Stomach (tissue), 9 donors: Measurements from ENCODE around the gene APLP1. TPM values are rescaled to one million over a fixed set of nuclear protein-coding genes. Genes with fewer than 3 reads are reported as not detected.

Experiments used
- DNase-seq, 2 donors: peaks; one replicate each; pipeline versions ENCODE4 v3.0.0 to v3.0.0-alpha.2; 2013 to 2019
- H3K27ac ChIP-seq, 5 donors: fragments of 200-600 bp in 4 of 5; sonication (generic) in 4 of 5; one replicate each; pipeline ENCODE4 v1.5.1; 2013 to 2019; ENCODE audit warnings: mild to moderate bottlenecking in 1 of 5, moderate library complexity in 1 of 5
- H3K27me3 ChIP-seq, 3 donors: fragments of 200-600 bp; sonication (generic); one replicate each; pipeline ENCODE4 v1.5.1; 2017 to 2019; ENCODE audit warnings: mixed run types in 1 of 3
- H3K36me3 ChIP-seq, 4 donors: fragments of 200-600 bp; sonication (generic); 1 replicate in 3 of 4; 2 replicates in 1 of 4; pipeline ENCODE4 v1.5.1; 2016 to 2019
- H3K4me1 ChIP-seq, 4 donors: fragments of 200-600 bp; sonication (generic); one replicate each; pipeline ENCODE4 v1.5.1; 2016 to 2019
- H3K4me3 ChIP-seq, 4 donors: fragments of 200-600 bp; sonication (generic) in 3 of 4; one replicate each; pipeline ENCODE4 v1.5.1; 2016 to 2019; ENCODE audit warnings: mild to moderate bottlenecking in 1 of 4
- H3K9me3 ChIP-seq, 4 donors: fragments of 200-600 bp; sonication (generic); one replicate each; pipeline ENCODE4 v1.5.1; 2016 to 2019
- CTCF ChIP-seq, 7 experiments: fragments of 450-650 bp in 4 of 7; fragments of 200-600 bp in 3 of 7; sonication (generic) in 3 of 7; IDR thresholded peaks; one replicate each; pipeline ENCODE4 v1.5.1; 2016 to 2019; ENCODE audit warnings: antibody characterized with exemption in 7 of 7, control low read depth in 2 of 7, mild to moderate bottlenecking in 1 of 7
- EP300 ChIP-seq: sonication (generic); formaldehyde crosslinking; IDR thresholded peaks from one replicate; pipeline ENCODE4 v1.6.1; 2017; ENCODE audit warnings: antibody characterized with exemption
- POLR2A ChIP-seq, 4 donors: fragments of 450-650 bp; IDR thresholded peaks; one replicate each; pipeline ENCODE4 v1.6.1; 2016; ENCODE audit warnings: antibody characterized with exemption in 4 of 4, control low read depth in 2 of 4, mild to moderate bottlenecking in 1 of 4, moderate library complexity in 1 of 4
- POLR2AphosphoS5 ChIP-seq, 3 donors: sonication (generic); formaldehyde crosslinking; IDR thresholded peaks; one replicate each; pipeline ENCODE4 v1.6.1; 2016; ENCODE audit warnings: antibody characterized with exemption in 3 of 3
- WGBS, 5 donors: extraction: QIAGEN DNeasy Blood & Tissue Kit in 3 of 5; methylation state at CpG; one replicate each; pipeline versions ENCODE4 v1.1.5 to v1.1.7; 2013 to 2018; 5-methylcytosine and 5-hydroxymethylcytosine counted together
- intact Hi-C: fragments of 100-400 bp; cut with DNase I; formaldehyde crosslinking; loops from one replicate; pipeline ENCODE4 v1.15.1; 2023; ENCODE audit warnings: low total_unique reads
- polyA plus RNA-seq, 3 donors: library from polyadenylated mRNA; stranded (reverse); fragments of 200-250 nt; gene quantifications; one replicate each; pipeline ENCODE4 v1.2.3, GENCODE V29; 2013
- total RNA-seq, 5 donors: library from RNA; depleted of rRNA; stranded (reverse); fragments of >200 nt; gene quantifications; one replicate each; pipeline versions ENCODE4 v1.1.0 to v1.2.3, GENCODE V29; 2014 to 2016
- donor health status: healthy with polysubstance abuse.
- donor health status: Bipolar disorder and iron deficiency.
- donor health status: healthy.

The APLP1 gene
- total and polyA plus RNA-seq, 8 donors, result 5.3 to 76.5 (median 18.4) TPM

DNA sequence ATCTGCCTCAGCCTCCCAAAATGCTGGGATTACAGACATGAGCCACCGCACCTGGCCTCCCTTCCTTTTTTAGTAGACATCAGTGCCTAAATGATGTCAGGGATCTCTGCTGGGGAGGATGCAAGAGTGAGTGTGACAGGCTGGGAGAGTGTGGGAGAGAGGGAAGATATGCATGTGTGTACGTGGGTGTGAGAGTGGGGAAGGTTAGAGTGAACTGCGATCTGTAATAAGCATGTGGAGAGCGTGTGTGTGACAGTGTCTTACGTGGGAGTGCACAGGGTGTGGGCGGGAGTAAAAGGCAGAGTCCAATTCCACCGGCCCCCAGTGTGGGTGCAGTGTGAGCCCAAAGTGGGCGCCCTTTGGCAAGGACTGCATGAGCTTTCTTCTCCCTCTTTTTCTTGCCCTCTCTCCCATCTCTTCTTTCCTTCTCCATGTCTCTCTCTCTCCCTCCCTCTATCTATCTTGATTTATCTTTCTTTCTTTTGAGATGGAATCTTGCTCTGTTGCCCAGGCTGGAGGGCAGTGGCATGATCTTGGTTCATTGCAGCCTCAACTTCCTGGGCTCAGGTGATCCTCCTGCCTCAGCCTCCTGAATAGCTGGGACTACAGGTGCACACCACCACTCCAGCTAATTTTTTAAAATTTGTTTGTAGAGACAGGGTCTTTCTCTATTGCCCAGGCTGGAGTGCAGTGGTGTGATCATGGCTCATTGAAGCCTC lies 15.2 kb upstream of the APLP1 start:
- Histone ChIP-seq H3K4me3 (no peak overlapping the region), H3K27me3 (peaks cover 12 to 100% (median 65%) of the 10 kb centered on the region in 3 donors), H3K9me3 (no peaks in the 10 kb centered on the region), H3K36me3 (no peaks in the 10 kb centered on the region), H3K27ac (no peak overlapping the region), H3K4me1 (peaks cover 15 to 18% (median 17%) of the 10 kb centered on the region in 4 donors)
- WGBS, 5 donors, result 70 to 75% (median 73%) methylated on average over 8 of the region's 8 CpGs
- intact Hi-C loops, result no loop called here
- no peak for TF ChIP-seq POLR2AphosphoS5 (IDR thresholded peaks at IDR 0.05)
- TF ChIP-seq EP300, result no peak
- TF ChIP-seq POLR2A (IDR thresholded peaks at IDR 0.05), result no peak
- TF ChIP-seq CTCF (IDR thresholded peaks at IDR 0.05), result no peak
- no peak for DNase-seq

- DNase-seq, result peak in 1 of 2 donors; percentile 69
- no peaks in the 10 kb centered on the region for H3K36me3 ChIP-seq
- WGBS, 5 donors, result 0 to 2% (median 1%) methylated on average over 18 to 42 of the region's 42 CpGs
- H3K4me3 ChIP-seq, result peak within 1 kb of the TSS; percentile 38 to 69 (median 57)
- intact Hi-C loops, result no loop called here
- H3K27ac ChIP-seq, result peak within 1 kb of the TSS in 1 of 5 donors; percentile 20
- no peaks in the 10 kb centered on the region for H3K9me3 ChIP-seq
- TF ChIP-seq POLR2AphosphoS5 (IDR thresholded peaks at IDR 0.05) (no peak), CTCF (IDR thresholded peaks at IDR 0.05) (no peak), EP300 (no peak), POLR2A (IDR thresholded peaks at IDR 0.05) (no peak)
- H3K4me1 ChIP-seq, result peaks cover 15 to 31% (median 28%) of the 10 kb centered on the region in 4 donors
- H3K27me3 ChIP-seq, result peaks cover 11 to 100% (median 68%) of the 10 kb centered on the region in 3 donors
Measured at GRCh38 chr19:35856546-35857149, 11.7 kb upstream of the APLP1 start, which contains the start of gene KIRREL2. TSS of gene KIRREL2 (plus strand) at chr19:35856911. CDS start at chr19:35857120, 209 bp downstream.

DNA sequence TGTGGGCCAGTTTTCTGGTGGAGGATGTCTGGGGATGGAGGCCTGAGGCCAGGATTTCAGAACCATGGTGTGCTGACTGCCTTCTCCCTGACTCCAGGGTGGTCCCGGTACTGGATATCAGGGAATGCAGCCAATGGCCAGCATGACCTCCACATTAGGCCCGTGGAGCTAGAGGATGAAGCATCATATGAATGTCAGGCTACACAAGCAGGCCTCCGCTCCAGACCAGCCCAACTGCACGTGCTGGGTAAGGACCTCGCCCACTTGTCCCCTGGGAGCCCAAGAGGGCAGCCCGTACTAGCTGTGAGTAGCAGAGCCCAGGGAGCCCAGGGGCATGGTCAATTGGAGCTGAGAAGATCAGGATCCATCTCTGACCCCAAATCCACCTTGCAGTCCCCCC lies 10.1 kb upstream of the APLP1 start:
- no peaks in the 10 kb centered on the region for H3K9me3 ChIP-seq
- no peak overlapping the region for H3K27ac ChIP-seq
- H3K27me3 ChIP-seq, result peaks cover 11 to 100% (median 70%) of the 10 kb centered on the region in 3 donors
- intact Hi-C loops, result no loop called here
- no peak for DNase-seq
- WGBS, 5 donors, result 81 to 94% (median 85%) methylated on average over 4 to 6 of the region's 6 CpGs
- no peak for TF ChIP-seq CTCF (IDR thresholded peaks at IDR 0.05)
- TF ChIP-seq EP300, result no peak
- no peak for TF ChIP-seq POLR2A (IDR thresholded peaks at IDR 0.05)
- TF ChIP-seq POLR2AphosphoS5 (IDR thresholded peaks at IDR 0.05), result no peak
- no peaks in the 10 kb centered on the region for H3K36me3 ChIP-seq
- H3K4me3 ChIP-seq, result no peak overlapping the region
- peaks cover 15 to 31% (median 28%) of the 10 kb centered on the region in 4 donors for H3K4me1 ChIP-seq

GRCh38 chr19:35859414-35859813 lies 9.0 kb upstream of the APLP1 start:
- Histone ChIP-seq H3K36me3 (no peaks in the 10 kb centered on the region), H3K9me3 (no peaks in the 10 kb centered on the region), H3K27ac (no peak overlapping the region), H3K4me1 (peaks cover 15 to 31% (median 28%) of the 10 kb centered on the region in 4 donors), H3K4me3 (no peak overlapping the region), H3K27me3 (peaks cover 11 to 97% (median 61%) of the 10 kb centered on the region in 3 donors)
- DNase-seq, result no peak
- WGBS, 5 donors, result 52 to 74% (median 63%) methylated on average over 4 of the region's 4 CpGs
- intact Hi-C loops, result no loop called here
- TF ChIP-seq EP300, result no peak
- no peak for TF ChIP-seq POLR2A (IDR thresholded peaks at IDR 0.05)
- TF ChIP-seq POLR2AphosphoS5 (IDR thresholded peaks at IDR 0.05), result no peak
- TF ChIP-seq CTCF (IDR thresholded peaks at IDR 0.05), result no peak
